HepG2 (cell line): Measurements from ENCODE around the gene TUBA4A. TPM values are rescaled to one million over a fixed set of nuclear protein-coding genes. Genes with fewer than 3 reads are reported as not detected.
A peak's percentile ranks its signal among the peaks of the same experiment; 100 is the strongest.

Source experiments
- BCL3 ChIP-seq: sonication (generic); formaldehyde crosslinking; IDR thresholded peaks from 2 replicates; pipeline ENCODE4 v1.5.1; 2020; ENCODE audit warnings: mild to moderate bottlenecking, missing genetic modification reagents, moderate library complexity
- ETV5 ChIP-seq: IDR thresholded peaks from 2 replicates; pipeline ENCODE4 v1.6.1; 2018; ENCODE audit warnings: missing biosample characterization, missing genetic modification reagents, inconsistent platforms, borderline replicate concordance
- PHB2 ChIP-seq: fragments of 450-650 bp; IDR thresholded peaks from 2 replicates; pipeline ENCODE4 v1.6.1; 2018; ENCODE audit not compliant: partially characterized antibody
- PHF8 ChIP-seq: sonication (generic); formaldehyde crosslinking; IDR thresholded peaks from 2 replicates; pipeline ENCODE4 v1.5.0; 2020; ENCODE audit warnings: missing genetic modification reagents
- ZC3H4 ChIP-seq: sonication (generic); formaldehyde crosslinking; IDR thresholded peaks from 2 replicates; pipeline ENCODE4 v1.4.0; 2020; ENCODE audit warnings: missing genetic modification reagents, borderline replicate concordance
- ZNF75D ChIP-seq: sonication (generic); formaldehyde crosslinking; IDR thresholded peaks from 2 replicates; pipeline ENCODE4 v1.8.1; 2023; ENCODE audit warnings: missing genetic modification reagents, mild to moderate bottlenecking, borderline replicate concordance
- ZNF878 ChIP-seq: sonication (generic); formaldehyde crosslinking; IDR thresholded peaks from 2 replicates; pipeline ENCODE4 v1.8.1; 2023; ENCODE audit warnings: mild to moderate bottlenecking, missing genetic modification reagents, moderate library complexity
- polyA plus RNA-seq, 8 experiments: library from polyadenylated mRNA; depleted of rRNA in 3 of 8; stranded (reverse) in 7 of 8; unstranded in 1 of 8; fragments of >200 nt; fragmentation: Illumina TruSeq in 4 of 8; extraction: Trizol in 4 of 8; gene quantifications; 2 replicates each; pipeline versions ENCODE4 v1.2.1 to v1.2.3, GENCODE V29; 2011 to 2016; ENCODE audit warnings: low read depth in 4 of 8, missing spikeins in 1 of 8, mixed read lengths in 1 of 8; ENCODE audit not compliant: insufficient read depth in 1 of 8
- total RNA-seq, 5 experiments: library from RNA; depleted of rRNA; stranded (reverse); fragments of >200 nt; fragmentation: Illumina TruSeq; extraction: Trizol; gene quantifications; 2 replicates each; pipeline ENCODE4 v1.2.3, GENCODE V29; 2016; ENCODE audit warnings: low read depth in 1 of 5
- TF ChIP-seq, protein P1 (sequence below): sonication (generic); formaldehyde crosslinking; IDR thresholded peaks from 2 replicates; pipeline ENCODE4 v1.8.0; 2022; ENCODE audit warnings: missing genetic modification reagents, mild to moderate bottlenecking, moderate library complexity, borderline replicate concordance
- TF ChIP-seq, protein P2 (sequence below): sonication (generic); formaldehyde crosslinking; IDR thresholded peaks from 2 replicates; pipeline ENCODE4 v1.4.0; 2020; ENCODE audit warnings: mild to moderate bottlenecking, low read depth, missing genetic modification reagents
- TF ChIP-seq, protein P3 (sequence below): sonication (generic); formaldehyde crosslinking; IDR thresholded peaks from 2 replicates; pipeline ENCODE4 v1.4.0; 2020; ENCODE audit warnings: missing genetic modification reagents

Gene TUBA4A
- total and polyA plus RNA-seq, 2 of the 13 experiments (the other 11 are each of a cell fraction or from before 2014, with no cell fraction given) = 1.3 to 12.7 TPM

GRCh38 chr2:219252900-219253752, 592 bp downstream of the TUBA4A start, which contains the start of gene TUBA4B (continued):
- TF ChIP-seq, protein P1, sequence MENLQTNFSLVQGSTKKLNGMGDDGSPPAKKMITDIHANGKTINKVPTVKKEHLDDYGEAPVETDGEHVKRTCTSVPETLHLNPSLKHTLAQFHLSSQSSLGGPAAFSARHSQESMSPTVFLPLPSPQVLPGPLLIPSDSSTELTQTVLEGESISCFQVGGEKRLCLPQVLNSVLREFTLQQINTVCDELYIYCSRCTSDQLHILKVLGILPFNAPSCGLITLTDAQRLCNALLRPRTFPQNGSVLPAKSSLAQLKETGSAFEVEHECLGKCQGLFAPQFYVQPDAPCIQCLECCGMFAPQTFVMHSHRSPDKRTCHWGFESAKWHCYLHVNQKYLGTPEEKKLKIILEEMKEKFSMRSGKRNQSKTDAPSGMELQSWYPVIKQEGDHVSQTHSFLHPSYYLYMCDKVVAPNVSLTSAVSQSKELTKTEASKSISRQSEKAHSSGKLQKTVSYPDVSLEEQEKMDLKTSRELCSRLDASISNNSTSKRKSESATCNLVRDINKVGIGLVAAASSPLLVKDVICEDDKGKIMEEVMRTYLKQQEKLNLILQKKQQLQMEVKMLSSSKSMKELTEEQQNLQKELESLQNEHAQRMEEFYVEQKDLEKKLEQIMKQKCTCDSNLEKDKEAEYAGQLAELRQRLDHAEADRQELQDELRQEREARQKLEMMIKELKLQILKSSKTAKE = peak; percentile 19; the same call in 1 of the 2 replicates
- TF ChIP-seq BCL3 (CRISPR knock-in tag) (no peak), ZNF75D (CRISPR knock-in tag) (no peak), PHF8 (no peak), PHB2 (no peak), ZNF878 (CRISPR knock-in tag) (no peak), ZC3H4 (CRISPR knock-in tag) (no peak), ETV5 (no peak)
- TF ChIP-seq, protein P2, sequence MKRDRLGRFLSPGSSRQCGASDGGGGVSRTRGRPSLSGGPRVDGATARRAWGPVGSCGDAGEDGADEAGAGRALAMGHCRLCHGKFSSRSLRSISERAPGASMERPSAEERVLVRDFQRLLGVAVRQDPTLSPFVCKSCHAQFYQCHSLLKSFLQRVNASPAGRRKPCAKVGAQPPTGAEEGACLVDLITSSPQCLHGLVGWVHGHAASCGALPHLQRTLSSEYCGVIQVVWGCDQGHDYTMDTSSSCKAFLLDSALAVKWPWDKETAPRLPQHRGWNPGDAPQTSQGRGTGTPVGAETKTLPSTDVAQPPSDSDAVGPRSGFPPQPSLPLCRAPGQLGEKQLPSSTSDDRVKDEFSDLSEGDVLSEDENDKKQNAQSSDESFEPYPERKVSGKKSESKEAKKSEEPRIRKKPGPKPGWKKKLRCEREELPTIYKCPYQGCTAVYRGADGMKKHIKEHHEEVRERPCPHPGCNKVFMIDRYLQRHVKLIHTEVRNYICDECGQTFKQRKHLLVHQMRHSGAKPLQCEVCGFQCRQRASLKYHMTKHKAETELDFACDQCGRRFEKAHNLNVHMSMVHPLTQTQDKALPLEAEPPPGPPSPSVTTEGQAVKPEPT (CRISPR knock-in tag) = no peak
- TF ChIP-seq, protein P3, sequence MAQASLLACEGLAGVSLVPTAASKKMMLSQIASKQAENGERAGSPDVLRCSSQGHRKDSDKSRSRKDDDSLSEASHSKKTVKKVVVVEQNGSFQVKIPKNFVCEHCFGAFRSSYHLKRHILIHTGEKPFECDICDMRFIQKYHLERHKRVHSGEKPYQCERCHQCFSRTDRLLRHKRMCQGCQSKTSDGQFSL = peak; percentile 34; the same call in 1 of the 2 replicates
